Measurements from ENCODE around the gene EPHA8. TPM values are rescaled to one million over a fixed set of nuclear protein-coding genes. Genes with fewer than 3 reads are reported as not detected.

Gene EPHA8
- polyA plus RNA-seq, 3 donors from 2014 or later = not detected

DNA sequence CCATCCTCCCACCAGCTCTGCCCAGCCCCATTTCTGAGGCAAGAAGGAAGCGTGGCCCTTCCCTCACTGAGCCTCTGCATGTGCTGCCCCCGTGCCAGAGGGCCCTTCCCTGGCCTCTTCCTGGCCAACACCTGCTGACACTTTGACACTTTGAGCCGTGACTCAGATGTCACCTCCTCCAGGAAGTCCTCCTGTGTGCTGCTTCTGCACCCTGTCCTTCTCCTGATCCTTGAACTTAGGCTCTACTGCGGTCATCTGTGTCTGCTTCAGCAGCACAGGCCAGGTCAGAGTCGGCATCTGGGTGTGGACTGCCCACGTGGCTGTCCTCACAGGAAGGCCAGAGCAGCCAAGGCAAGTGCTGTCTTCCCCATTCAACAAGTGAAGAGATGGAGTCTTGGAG is 19.6 kb upstream of the EPHA8 start:
- no peak overlapping the region for H3K27ac Mint-ChIP-seq
- no peak for DNase-seq
- peaks cover 11 to 13% of the 10 kb centered on the region in 2 donors for H3K4me1 Mint-ChIP-seq
- no peaks in the 10 kb centered on the region for H3K9me3 Mint-ChIP-seq
- H3K36me3 Mint-ChIP-seq = peaks cover 0 to 3% (median 0%) of the 10 kb centered on the region in 3 donors
- H3K27me3 Mint-ChIP-seq (ENCODE audit: low read depth in 3 of 3) = peaks cover 2 to 18% (median 13%) of the 10 kb centered on the region in 3 donors
- no peak overlapping the region for H3K4me3 Mint-ChIP-seq

DNA sequence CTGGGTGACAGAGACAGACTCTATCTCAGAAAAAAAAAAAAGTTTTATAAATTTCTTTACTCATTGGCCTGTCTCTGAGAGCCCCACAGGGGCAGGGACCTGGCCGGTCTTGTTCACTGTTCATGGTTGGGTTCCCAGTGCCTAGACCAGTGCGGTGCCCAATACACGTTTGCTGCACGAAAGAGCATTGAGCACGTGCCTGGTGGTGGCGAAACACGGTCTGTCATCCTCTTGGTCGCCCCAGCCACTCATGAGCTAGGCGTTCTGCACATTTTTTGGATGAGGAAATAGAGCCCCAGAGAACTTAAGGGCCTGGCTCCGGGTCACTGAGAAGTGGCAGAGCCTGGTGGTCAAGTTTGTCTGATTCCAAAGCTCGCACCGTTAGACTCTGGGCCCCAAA is 18.7 kb upstream of the EPHA8 start:
- peaks cover 4 to 6% of the 10 kb centered on the region in 2 donors for H3K4me1 Mint-ChIP-seq
- no peak overlapping the region for H3K4me3 Mint-ChIP-seq
- H3K27me3 Mint-ChIP-seq (ENCODE audit: low read depth in 3 of 3) = peaks cover 2 to 18% (median 13%) of the 10 kb centered on the region in 3 donors
- no peak for DNase-seq
- H3K27ac Mint-ChIP-seq = no peak overlapping the region
- H3K36me3 Mint-ChIP-seq = no peaks in the 10 kb centered on the region
- H3K9me3 Mint-ChIP-seq = no peaks in the 10 kb centered on the region

DNA sequence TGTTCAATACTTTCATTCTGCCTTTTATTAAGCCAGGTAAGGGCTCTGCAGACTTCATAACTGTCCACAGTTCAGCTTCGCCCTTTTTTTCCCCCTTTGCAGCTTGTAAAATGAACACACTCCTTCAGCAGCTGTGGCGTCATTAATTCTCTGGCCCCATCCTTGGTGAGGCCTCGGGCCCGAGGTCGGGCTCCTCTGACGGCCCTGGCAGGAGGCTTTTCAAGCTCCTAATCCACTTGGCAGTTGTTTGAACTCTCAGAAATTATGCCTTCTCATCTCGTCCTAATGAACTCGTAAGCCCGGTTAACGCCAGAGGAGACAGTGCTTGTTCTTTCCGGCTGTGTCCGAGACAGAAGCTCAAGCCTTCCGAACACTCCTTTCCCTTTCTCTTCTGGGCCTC is 18.1 kb upstream of the EPHA8 start:
- no peaks in the 10 kb centered on the region for H3K9me3 Mint-ChIP-seq
- no peaks in the 10 kb centered on the region for H3K36me3 Mint-ChIP-seq
- DNase-seq = no peak
- H3K27me3 Mint-ChIP-seq (ENCODE audit: low read depth in 3 of 3) = peaks cover 2 to 20% (median 13%) of the 10 kb centered on the region in 3 donors
- no peak overlapping the region for H3K27ac Mint-ChIP-seq
- no peak overlapping the region for H3K4me3 Mint-ChIP-seq
- peaks cover 0 to under 1% of the 10 kb centered on the region in 2 donors for H3K4me1 Mint-ChIP-seq

DNA sequence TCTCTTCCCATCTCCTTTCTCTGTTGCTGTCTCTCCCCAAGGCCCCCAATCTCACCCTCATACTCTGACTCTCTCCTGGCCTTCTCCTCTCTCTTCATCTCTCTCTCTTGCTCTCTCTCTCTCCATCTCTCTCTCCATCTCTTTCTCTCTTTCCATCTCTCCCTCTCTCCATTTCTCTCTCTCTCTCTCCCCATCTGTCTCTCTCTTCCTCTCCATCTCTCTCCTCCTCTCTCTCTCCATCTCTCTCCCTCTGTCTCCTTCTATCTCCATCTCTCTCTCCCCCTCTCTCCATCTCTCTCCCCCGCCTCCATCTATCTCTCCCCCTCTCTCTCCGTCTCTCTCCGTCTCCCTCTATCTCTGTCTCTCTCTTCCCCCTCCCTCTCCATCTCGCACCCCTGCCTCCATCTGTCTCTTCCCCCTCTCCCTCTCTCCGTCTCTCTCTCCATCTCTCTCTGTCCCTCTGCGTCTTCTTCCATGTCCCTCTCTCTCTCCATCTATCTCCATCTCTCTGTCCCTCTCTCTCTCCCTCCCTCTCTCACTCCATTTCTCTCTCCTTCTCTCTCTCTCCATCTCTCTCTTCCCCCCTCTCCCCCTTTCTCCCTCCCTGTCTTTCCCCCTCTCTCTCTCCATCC is 16.0 kb upstream of the EPHA8 start:
- H3K27me3 Mint-ChIP-seq (ENCODE audit: low read depth in 3 of 3) = peaks cover 2 to 22% (median 13%) of the 10 kb centered on the region in 3 donors
- H3K9me3 Mint-ChIP-seq = no peaks in the 10 kb centered on the region
- no peak for DNase-seq
- no peaks in the 10 kb centered on the region for H3K36me3 Mint-ChIP-seq
- H3K4me1 Mint-ChIP-seq = no peaks in the 10 kb centered on the region
- peak overlapping the region in 1 of 5 donors; percentile 22 for H3K4me3 Mint-ChIP-seq
- peak overlapping the region in 2 of 6 donors; percentile 16 to 39 for H3K27ac Mint-ChIP-seq

DNA sequence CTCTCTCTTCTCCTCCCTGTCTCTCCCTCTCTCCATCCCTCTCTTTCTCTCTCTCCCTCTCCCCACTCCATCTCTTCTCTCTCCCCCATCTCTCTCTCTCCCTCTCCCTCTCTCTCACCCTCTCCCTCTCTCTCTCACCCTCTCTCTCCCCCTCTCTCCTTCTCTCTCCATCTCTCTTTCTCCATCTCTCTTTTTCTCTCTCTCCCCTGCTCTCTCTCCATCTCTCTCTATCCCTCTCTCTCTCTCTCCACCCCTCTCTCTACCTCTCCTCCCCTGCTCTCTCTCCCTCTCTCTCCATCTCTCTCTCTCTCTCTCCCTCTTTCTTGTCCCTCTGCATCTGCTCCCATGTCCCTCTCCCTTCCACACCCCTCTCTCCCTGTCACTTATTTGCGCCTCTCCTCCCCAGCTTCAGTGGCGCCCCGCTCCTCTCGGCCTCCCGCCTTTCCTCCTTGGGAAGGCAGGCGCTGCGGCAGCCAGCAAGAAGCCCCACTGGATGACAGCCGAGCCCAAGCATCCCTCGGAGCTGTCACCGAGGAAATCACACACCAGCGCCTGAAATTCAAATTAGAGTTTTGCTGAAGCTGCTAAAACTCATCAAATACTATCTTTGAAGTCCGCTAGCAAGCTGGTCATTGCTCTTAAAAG is 15.3 kb upstream of the EPHA8 start:
- H3K27ac Mint-ChIP-seq = no peak overlapping the region
- no peaks in the 10 kb centered on the region for H3K9me3 Mint-ChIP-seq
- no peaks in the 10 kb centered on the region for H3K4me1 Mint-ChIP-seq
- no peak for DNase-seq
- H3K36me3 Mint-ChIP-seq = no peaks in the 10 kb centered on the region
- H3K27me3 Mint-ChIP-seq (ENCODE audit: low read depth in 3 of 3) = peaks cover 2 to 25% (median 14%) of the 10 kb centered on the region in 3 donors
- no peak overlapping the region for H3K4me3 Mint-ChIP-seq

DNA sequence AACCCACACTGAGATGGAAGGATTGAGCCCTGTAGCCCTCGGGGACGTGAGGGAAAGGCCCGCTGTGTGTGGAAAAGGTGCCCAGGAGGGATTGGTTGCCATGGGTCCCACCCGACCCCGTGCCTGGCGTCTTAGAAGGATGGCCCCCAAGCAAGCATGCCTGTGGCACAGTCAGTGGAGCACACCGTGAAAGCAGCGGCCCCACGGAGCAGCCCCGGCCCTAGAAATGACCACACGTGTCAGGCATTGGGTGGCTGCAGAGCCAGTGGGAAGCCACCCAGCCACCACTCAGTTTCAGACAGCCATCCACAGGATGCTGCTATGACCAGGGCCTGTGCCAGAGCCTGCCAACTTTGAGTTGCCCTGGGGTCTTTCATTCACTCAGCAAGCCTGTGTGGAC is 13.3 kb upstream of the EPHA8 start:
- no peaks in the 10 kb centered on the region for H3K9me3 Mint-ChIP-seq
- H3K36me3 Mint-ChIP-seq = no peaks in the 10 kb centered on the region
- no peak overlapping the region for H3K4me3 Mint-ChIP-seq
- H3K4me1 Mint-ChIP-seq = no peaks in the 10 kb centered on the region
- no peak overlapping the region for H3K27ac Mint-ChIP-seq
- H3K27me3 Mint-ChIP-seq (ENCODE audit: low read depth in 3 of 3) = peaks cover 4 to 30% (median 10%) of the 10 kb centered on the region in 3 donors
- no peak for DNase-seq

DNA sequence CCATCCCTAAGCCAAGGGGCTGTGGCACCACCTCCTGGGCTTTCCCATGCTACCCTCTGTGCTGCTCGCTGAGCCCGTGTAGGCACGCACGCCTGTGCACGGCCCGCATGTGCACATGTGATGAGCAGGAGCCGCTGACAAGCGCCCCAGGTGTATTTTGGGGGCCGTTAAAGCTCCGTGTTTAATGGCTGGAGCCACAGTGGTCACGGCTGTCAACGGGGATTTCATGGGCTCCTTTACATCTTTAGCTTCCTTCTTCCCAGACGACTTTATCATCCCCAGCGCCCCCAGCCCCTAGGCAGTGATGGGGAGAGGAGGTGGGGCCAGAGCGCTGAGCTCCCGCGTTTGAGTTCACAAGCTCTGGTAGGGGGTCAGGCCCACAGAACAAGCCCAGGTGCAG is 11.7 kb upstream of the EPHA8 start:
- no peak overlapping the region for H3K27ac Mint-ChIP-seq
- no peaks in the 10 kb centered on the region for H3K4me1 Mint-ChIP-seq
- DNase-seq = no peak
- H3K4me3 Mint-ChIP-seq = no peak overlapping the region
- no peaks in the 10 kb centered on the region for H3K9me3 Mint-ChIP-seq
- no peaks in the 10 kb centered on the region for H3K36me3 Mint-ChIP-seq
- H3K27me3 Mint-ChIP-seq (ENCODE audit: low read depth in 3 of 3) = peaks cover 7 to 27% (median 11%) of the 10 kb centered on the region in 3 donors

DNA sequence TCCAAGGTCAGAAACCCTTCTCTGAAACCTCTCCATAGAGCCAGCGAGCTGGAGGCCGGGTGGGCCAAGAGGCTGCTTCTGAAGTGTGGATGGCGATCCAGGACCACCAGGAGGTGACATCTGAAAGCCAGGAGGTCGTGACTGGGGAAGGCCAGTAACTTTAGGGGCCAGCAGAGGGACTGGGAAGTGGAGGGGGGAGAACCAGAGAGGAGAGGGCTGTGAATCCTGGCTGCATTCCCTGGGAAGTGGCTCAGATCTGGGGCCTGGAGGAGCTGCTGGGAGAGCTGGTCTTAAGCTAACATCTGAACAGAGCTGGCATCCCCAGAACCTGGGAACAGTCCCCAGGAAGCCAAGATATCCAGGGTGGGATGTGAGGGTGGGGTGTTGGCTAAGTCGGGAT is 11.3 kb upstream of the EPHA8 start:
- H3K36me3 Mint-ChIP-seq = no peaks in the 10 kb centered on the region
- H3K4me3 Mint-ChIP-seq = no peak overlapping the region
- H3K27ac Mint-ChIP-seq = no peak overlapping the region
- no peak for DNase-seq
- no peaks in the 10 kb centered on the region for H3K4me1 Mint-ChIP-seq
- H3K27me3 Mint-ChIP-seq (ENCODE audit: low read depth in 3 of 3) = peaks cover 8 to 27% (median 11%) of the 10 kb centered on the region in 3 donors
- H3K9me3 Mint-ChIP-seq = no peaks in the 10 kb centered on the region

DNA sequence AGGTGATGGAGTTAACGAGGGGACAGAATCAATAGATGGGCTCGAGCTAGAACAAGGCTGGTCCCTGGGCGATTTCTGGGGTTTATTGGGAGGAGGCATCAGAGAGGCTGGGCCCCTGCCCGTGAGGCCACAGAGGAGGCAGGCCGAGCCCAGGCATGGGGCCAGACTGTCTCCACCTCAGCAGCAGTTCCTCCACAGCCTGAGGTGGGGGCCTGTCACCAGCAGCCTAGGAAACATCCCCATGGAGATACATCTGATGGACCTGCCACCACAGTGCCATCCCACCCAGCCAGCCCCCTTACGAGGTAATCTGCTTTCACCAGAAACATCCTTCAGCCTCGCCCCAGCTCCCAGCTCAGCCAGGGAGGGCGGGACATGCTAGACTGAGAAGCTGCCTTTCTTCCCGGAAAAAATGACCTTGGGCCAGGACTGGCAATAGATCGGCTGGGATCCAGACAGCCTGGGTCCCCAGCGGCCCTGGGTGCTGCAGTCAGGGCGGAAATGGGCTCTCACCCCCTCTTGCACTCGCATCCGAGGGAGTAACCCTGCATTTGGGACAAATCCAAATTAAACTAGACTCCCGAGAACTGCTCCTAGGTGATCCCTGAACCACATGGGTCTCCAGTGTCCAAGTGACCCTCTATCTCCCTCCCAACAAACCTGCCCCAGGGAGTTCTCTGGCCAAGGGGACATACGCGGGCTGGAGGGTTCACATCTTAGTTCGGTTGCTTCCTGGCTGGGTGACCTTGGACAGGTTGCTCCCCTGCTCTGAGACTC is 10.0 kb upstream of the EPHA8 start:
- Mint-ChIP-seq H3K36me3 (no peaks in the 10 kb centered on the region), H3K4me3 (no peak overlapping the region), H3K27ac (no peak overlapping the region), H3K27me3 (ENCODE audit: low read depth in 3 of 3) (peaks cover 13 to 18% (median 14%) of the 10 kb centered on the region in 3 donors), H3K4me1 (no peaks in the 10 kb centered on the region), H3K9me3 (no peaks in the 10 kb centered on the region)
- DNase-seq = no peak

DNA sequence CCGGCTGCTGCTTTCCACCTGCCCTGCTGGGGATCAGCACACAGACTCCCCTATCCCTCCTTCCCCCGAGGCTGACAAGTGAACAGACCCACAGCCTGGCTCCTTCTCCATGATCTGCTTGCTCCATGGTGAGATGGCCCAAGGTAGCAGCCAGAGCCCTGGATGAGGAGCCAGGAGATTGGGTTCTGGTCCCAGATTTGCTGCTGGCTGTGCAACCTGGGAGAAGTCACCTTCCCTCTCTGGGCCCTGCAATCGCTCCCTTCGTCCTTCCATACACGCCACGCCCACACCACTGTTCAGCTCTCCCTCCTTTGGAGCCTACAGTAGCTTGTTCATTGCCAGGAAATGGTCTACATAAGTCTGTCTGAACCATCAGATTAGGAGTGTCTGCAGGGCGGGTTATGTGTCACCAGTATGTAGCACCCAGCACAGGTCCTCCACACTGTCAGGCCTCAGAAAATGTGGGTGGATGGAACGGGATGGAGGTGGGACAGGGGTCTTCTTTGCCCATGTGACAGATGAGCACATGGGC is 9.2 kb upstream of the EPHA8 start:
- no peaks in the 10 kb centered on the region for H3K4me1 Mint-ChIP-seq
- H3K36me3 Mint-ChIP-seq = no peaks in the 10 kb centered on the region
- no peak for DNase-seq
- no peak overlapping the region for H3K4me3 Mint-ChIP-seq
- no peaks in the 10 kb centered on the region for H3K9me3 Mint-ChIP-seq
- no peak overlapping the region for H3K27ac Mint-ChIP-seq
- peaks cover 9 to 20% (median 14%) of the 10 kb centered on the region in 3 donors for H3K27me3 Mint-ChIP-seq (ENCODE audit: low read depth in 3 of 3)

DNA sequence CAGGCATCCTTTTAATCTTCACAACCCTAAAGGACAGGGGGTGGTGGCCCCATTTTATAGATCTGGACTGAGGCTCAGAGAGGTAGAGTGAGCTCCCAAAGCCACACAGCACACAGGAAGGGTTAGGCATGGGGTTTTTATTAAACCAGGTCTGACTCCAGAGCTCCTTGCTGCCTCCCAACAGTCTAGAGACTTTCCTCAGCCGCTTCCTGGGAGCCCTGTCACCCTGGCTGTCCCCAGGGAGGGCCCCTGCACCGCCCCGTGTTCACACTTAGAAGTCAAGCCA is 8.0 kb upstream of the EPHA8 start:
- no peak for DNase-seq
- H3K27me3 Mint-ChIP-seq (ENCODE audit: low read depth in 3 of 3) = peaks cover 9 to 25% (median 14%) of the 10 kb centered on the region in 3 donors
- no peaks in the 10 kb centered on the region for H3K9me3 Mint-ChIP-seq
- no peak overlapping the region for H3K4me3 Mint-ChIP-seq
- no peaks in the 10 kb centered on the region for H3K36me3 Mint-ChIP-seq
- H3K4me1 Mint-ChIP-seq = no peaks in the 10 kb centered on the region
- no peak overlapping the region for H3K27ac Mint-ChIP-seq

DNA sequence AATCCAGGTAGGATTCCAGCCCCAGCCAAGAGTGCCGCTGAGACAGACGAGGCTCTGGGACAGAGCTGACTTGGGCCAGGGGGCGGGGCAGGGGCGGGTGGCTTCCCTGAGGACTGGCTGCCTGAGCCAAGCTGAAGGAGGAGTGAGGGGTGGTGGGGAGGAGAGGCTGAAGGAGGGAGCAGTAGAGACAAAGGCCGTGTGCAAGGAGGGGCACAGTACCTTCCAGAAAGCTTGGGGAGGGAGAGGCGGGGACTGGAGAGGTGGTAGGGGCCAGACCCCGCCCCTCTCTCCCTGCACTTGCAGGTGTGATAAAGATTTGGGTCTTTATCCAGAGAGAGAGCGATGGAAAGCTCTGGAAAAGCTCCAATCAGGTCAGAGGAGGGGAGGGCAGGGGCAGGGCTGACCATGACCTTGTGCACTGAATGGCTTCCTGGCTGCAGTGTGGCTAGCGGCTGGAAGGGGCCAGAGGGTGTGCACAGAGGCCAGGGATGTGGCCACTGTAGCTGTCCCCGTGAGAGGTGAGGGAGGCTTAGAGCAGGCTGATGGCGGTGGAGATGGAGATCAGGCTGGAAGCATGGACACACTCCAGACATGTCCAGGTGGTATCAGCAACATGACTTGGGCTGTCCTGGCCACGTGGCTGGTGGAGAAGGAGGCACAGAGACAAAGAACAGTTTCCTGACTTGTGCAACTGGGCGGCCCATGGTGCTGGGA is 6.7 kb upstream of the EPHA8 start:
- no peak for DNase-seq
- Mint-ChIP-seq H3K27ac (no peak overlapping the region), H3K36me3 (no peaks in the 10 kb centered on the region), H3K27me3 (ENCODE audit: low read depth in 3 of 3) (peaks cover 12 to 28% (median 17%) of the 10 kb centered on the region in 3 donors), H3K4me1 (no peaks in the 10 kb centered on the region), H3K9me3 (no peaks in the 10 kb centered on the region), H3K4me3 (no peak overlapping the region)

DNA sequence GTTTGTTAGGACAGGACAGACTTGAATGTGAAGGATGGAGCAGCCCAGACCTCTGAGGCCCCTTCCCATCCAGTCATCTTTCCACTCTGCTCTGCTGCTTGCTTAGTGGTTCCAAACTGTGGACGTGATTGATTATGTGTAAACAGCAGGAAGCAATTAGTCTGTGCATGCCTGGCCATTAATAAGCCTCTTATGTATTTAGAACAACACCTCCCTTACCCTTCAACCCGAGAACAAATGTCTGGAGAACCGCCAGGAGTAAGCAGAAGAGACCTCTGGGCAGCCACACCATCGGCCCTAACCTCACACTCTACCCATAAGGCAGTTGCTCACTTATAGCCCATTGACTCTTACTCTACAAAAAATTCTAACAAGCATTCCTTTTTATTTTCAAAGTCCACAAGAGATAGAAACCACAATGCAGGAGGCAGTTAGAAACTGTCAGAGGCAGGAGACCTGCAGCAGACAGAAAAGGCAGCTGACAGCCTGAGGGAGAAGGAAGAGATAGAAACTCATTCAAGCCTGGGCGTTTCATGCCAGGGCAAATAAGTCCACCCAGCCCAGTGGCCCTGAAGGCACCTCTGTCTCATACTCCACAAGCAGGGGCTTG is 5.8 kb upstream of the EPHA8 start:
- H3K4me3 Mint-ChIP-seq = peak overlapping the region in 1 of 5 donors; percentile 20
- H3K27ac Mint-ChIP-seq = no peak overlapping the region
- H3K9me3 Mint-ChIP-seq = no peaks in the 10 kb centered on the region
- no peaks in the 10 kb centered on the region for H3K36me3 Mint-ChIP-seq
- no peak for DNase-seq
- no peaks in the 10 kb centered on the region for H3K4me1 Mint-ChIP-seq
- peaks cover 13 to 33% (median 21%) of the 10 kb centered on the region in 3 donors for H3K27me3 Mint-ChIP-seq (ENCODE audit: low read depth in 3 of 3)
